Omental fat pad (tissue), 4 donors: Measurements from ENCODE around the gene PPP1R11. TPM values are rescaled to one million over a fixed set of nuclear protein-coding genes. Genes with fewer than 3 reads are reported as not detected.
"Not testable (repeated sequence)": the region's sequence is repeated elsewhere in the genome, so short reads cannot be mapped to it uniquely, and the experiment has no call there.

Experiments
- ATAC-seq: fragments of 150-250 bp; one replicate; pipeline ENCODE4 v1.9.1; 2016; ENCODE audit warnings: mild to moderate bottlenecking, moderate library complexity; ENCODE audit not compliant: low FRiP score
- DNase-seq: peaks from one replicate; pipeline ENCODE4 v3.0.0-alpha.2; 2019; ENCODE audit warnings: low spot score
- small RNA-seq: library from RNA; depleted of rRNA; stranded (forward); fragments of <200 nt; gene quantifications from one replicate; pipeline ENCODE3, GENCODE V24; 2016
- total RNA-seq, 4 donors: library from RNA; depleted of rRNA; stranded (reverse); fragments of >200 nt; gene quantifications; one replicate each; pipeline ENCODE4 v1.1.0, GENCODE V29; 2016
- TF ChIP-seq, protein P1 (sequence below), 3 donors: fragments of 450-650 bp; IDR thresholded peaks; one replicate each; pipeline ENCODE4 v1.5.1; 2016 to 2017; ENCODE audit warnings: antibody characterized with exemption in 3 of 3, mild to moderate bottlenecking in 3 of 3, moderate library complexity in 2 of 3

Gene PPP1R11
- total RNA-seq, 4 donors from 2014 or later: 27.9 to 38.4 (median 30.7) TPM

DNA sequence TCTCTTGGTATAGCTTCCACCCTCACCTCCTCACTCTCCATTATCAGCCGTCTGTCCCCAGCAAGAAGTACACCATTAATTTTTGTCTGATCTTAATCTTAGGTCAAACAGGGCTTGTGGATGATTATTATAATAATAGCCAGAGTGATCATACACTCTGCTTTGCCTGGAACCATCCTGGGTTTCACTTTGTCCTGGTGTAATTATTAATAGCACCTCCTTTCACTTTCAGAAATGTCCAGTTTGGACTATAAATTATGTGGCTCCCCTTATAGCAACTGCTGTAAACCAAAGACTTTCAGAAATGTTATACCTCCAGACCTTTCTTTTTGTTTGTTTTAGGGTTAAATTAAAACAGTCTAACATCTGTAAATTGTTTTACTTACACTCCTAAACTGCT is 46.8 kb downstream of the PPP1R11 start:
- TF ChIP-seq, protein P1, sequence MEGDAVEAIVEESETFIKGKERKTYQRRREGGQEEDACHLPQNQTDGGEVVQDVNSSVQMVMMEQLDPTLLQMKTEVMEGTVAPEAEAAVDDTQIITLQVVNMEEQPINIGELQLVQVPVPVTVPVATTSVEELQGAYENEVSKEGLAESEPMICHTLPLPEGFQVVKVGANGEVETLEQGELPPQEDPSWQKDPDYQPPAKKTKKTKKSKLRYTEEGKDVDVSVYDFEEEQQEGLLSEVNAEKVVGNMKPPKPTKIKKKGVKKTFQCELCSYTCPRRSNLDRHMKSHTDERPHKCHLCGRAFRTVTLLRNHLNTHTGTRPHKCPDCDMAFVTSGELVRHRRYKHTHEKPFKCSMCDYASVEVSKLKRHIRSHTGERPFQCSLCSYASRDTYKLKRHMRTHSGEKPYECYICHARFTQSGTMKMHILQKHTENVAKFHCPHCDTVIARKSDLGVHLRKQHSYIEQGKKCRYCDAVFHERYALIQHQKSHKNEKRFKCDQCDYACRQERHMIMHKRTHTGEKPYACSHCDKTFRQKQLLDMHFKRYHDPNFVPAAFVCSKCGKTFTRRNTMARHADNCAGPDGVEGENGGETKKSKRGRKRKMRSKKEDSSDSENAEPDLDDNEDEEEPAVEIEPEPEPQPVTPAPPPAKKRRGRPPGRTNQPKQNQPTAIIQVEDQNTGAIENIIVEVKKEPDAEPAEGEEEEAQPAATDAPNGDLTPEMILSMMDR (IDR thresholded peaks at IDR 0.05): no peak
- no peak for ATAC-seq

DNA sequence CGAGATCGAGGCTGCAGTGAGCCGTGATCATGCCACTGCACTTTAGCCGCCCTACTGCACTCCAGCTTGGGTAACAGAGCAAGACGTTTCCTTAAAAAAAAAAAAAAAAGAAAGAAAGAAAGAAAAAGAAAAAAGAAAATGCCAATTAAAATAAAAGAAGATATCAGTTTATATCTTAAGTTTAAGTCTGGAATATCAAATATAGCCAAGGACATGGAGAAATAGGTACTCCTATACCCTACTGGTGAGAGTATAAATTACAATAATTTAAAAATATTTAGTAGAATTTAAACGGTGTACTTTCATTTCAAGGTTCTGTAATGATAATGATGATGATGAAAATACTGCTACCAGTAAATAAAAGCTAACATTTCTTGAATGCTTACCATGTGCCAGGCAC is 49.7 kb downstream of the PPP1R11 start:
- ATAC-seq (no peak), DNase-seq (no peak)
- TF ChIP-seq, protein P1 (IDR thresholded peaks at IDR 0.05): no peak

More for the DNA sequence above, 46.8 kb downstream of the PPP1R11 start:
- DNase-seq: no peak

DNA sequence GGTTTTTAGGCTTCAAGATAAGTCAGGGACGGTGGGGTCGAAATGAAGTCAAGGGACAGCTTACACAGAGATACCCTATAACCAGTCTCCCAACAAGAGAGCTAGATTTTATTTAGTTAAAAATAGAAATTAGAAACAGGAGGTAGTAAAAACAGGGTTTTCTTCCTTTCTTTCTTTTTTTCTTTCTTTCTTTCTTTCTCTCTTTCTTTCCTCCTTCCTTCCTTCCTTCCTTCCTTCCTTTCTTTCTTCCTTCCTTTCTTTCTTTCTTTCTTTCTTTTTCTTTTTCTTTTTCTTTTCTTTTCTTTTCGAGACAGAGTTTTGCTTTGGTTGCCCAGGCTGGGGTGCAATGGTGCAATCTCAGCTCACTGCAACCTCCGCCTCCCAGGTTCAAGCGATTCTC is 51.7 kb downstream of the PPP1R11 start:
- not testable (repeated sequence) for ATAC-seq, DNase-seq

Small RNA genes lying within 50 kb of the gene (small RNA-seq; reads per million reads assigned to genes)
- gene RF02218 (not detected), gene RF02219 (not detected), gene RF02220 (not detected)

Other genes starting within 250 kb of the PPP1R11 start
- gene HLA-G, start 239.4 kb upstream of the PPP1R11 start, total RNA-seq: not detected
- 100 to 1,000 TPM; 354 to 771 (median 610) TPM for gene HLA-A, start 124.7 kb upstream of the PPP1R11 start, total RNA-seq
- gene POLR1H, start 5.9 kb upstream of the PPP1R11 start, total RNA-seq: 10 to 100 TPM; 22.5 to 39.2 (median 24.9) TPM
- gene RNF39, start 8.6 kb downstream of the PPP1R11 start, total RNA-seq: 1 to 10 TPM in 1 of 4 donors, under 1 TPM in 3; 0.36 to 1.7 (median 0.71) TPM
- not detected for gene TRIM31, start 45.9 kb downstream of the PPP1R11 start, total RNA-seq
- not detected for gene TRIM40, start 68.9 kb downstream of the PPP1R11 start, total RNA-seq
- gene TRIM10, start 94.0 kb downstream of the PPP1R11 start, total RNA-seq: under 1 TPM in 1 of 4 donors, not detected in 3; 0.09 TPM
- not detected for gene TRIM15, start 96.3 kb downstream of the PPP1R11 start, total RNA-seq
- 10 to 100 TPM; 32.5 to 45.7 (median 38.8) TPM for gene TRIM26, start 146.2 kb downstream of the PPP1R11 start, total RNA-seq